ENCODE measurements around the gene EHF. TPM values are rescaled to one million over a fixed set of nuclear protein-coding genes. Genes with fewer than 3 reads are reported as not detected.

Gene EHF
- total RNA-seq, 1 donor from 2014 or later, result 0.22 TPM

Other genes with a start within 250 kb of the EHF start
- 292 TPM for gene CAT, start 182.2 kb upstream of the EHF start, total RNA-seq
- gene ELF5, start 107.3 kb upstream of the EHF start, total RNA-seq, result not detected

All from mesenteric fat pad (tissue), 1 donor.